Endothelial cell of umbilical vein (primary cell): ENCODE measurements around the gene SLC51B. TPM values are rescaled to one million over a fixed set of nuclear protein-coding genes. Genes with fewer than 3 reads are reported as not detected.
A peak's percentile ranks its signal among the peaks of the same experiment; 100 is the strongest.
"Not testable (repeated sequence)": the region's sequence is repeated elsewhere in the genome, so short reads cannot be mapped to it uniquely, and the experiment has no call there.

ENCODE experiments used
- BruUV-seq: library from RNA; stranded (reverse); fragments of 400-500 nt; replicated peaks from 2 replicates; lab custom pipeline; 2021; lab: Mats Ljungman, UMichigan
- CTCF ChIA-PET: fragments of 300-600, 350-600 bp; sonication (Branson Sonifier 250); formaldehyde crosslinking; loops from one replicate; lab custom pipeline; 2021; ENCODE audit warnings: antibody characterized with exemption, inconsistent platforms; lab: Charles Lee
- POLR2A ChIA-PET: fragments of 300-600, 350-600 bp; sonication (Branson Sonifier 250); formaldehyde crosslinking; loops from one replicate; lab custom pipeline; 2021; ENCODE audit warnings: antibody characterized with exemption, inconsistent platforms; lab: Charles Lee
- DNase-seq: peaks from one replicate; pipeline ENCODE4 v3.0.0-alpha.2; 2011; ENCODE audit warnings: low read depth, low spot score
- FAIRE-seq: peaks from 2 replicates; lab custom pipeline; 2011; peaks lifted over from hg19 to GRCh38; lab: Jason Lieb, UNC
- H2AFZ ChIP-seq: 2 replicates; pipeline ENCODE4 v1.6.0; 2012; ENCODE audit warnings: low read depth, low read length, control low read depth, inconsistent platforms
- H3K27ac ChIP-seq: 2 replicates; pipeline ENCODE4 v1.5.1; 2011; ENCODE audit warnings: low read depth, mild to moderate bottlenecking, control low read depth, low read length, moderate library complexity; ENCODE audit not compliant: insufficient read depth
- H3K27me3 ChIP-seq, 2 experiments: 2 replicates each; pipeline versions ENCODE4 v1.6.0 to v1.6.1; 2011; ENCODE audit warnings: low read length in 2 of 2, mixed read lengths in 1 of 2; ENCODE audit not compliant: control insufficient read depth in 2 of 2, insufficient read depth in 2 of 2
- H3K36me3 ChIP-seq, 2 experiments: 2 replicates in 1 of 2; 3 replicates in 1 of 2; pipeline ENCODE4 v1.5.1; 2011; ENCODE audit warnings: low read length in 2 of 2, mild to moderate bottlenecking in 1 of 2, moderate library complexity in 1 of 2; ENCODE audit not compliant: control insufficient read depth in 2 of 2, insufficient read depth in 2 of 2; ENCODE audit errors: extremely low read depth in 1 of 2
- H3K4me1 ChIP-seq: 3 replicates; pipeline ENCODE4 v1.5.1; 2011; ENCODE audit warnings: mild to moderate bottlenecking, low read length; ENCODE audit not compliant: control insufficient read depth, insufficient read depth; ENCODE audit errors: extremely low read depth
- H3K4me2 ChIP-seq: 2 replicates; pipeline ENCODE4 v1.6.1; 2011; ENCODE audit warnings: low read length, control low read depth, mixed read lengths; ENCODE audit not compliant: insufficient read depth
- H3K4me3 ChIP-seq, 3 experiments: fragments of 200-600 bp in 1 of 3; sonication (generic), shearing (Covaris generic) in 1 of 3; replicated peaks in 1 of 3; 2 replicates each; pipeline ENCODE4 v1.5.1; 2011 to 2016; ENCODE audit warnings: control low read depth in 3 of 3, low read length in 3 of 3, mild to moderate bottlenecking in 2 of 3, inconsistent platforms in 1 of 3, low read depth in 1 of 3, moderate library complexity in 1 of 3; ENCODE audit not compliant: insufficient read depth in 1 of 3
- H3K79me2 ChIP-seq: 2 replicates; pipeline ENCODE4 v1.6.0; 2012; ENCODE audit warnings: low read length, inconsistent platforms; ENCODE audit not compliant: control insufficient read depth, insufficient read depth
- H3K9ac ChIP-seq: replicated peaks from 2 replicates; pipeline ENCODE3; 2011; ENCODE audit warnings: low read length, control low read depth; ENCODE audit not compliant: insufficient read depth; ENCODE audit errors: extremely low read depth
- H3K9me1 ChIP-seq: replicated peaks from 3 replicates; pipeline ENCODE4 v1.6.0; 2011; ENCODE audit warnings: mild to moderate bottlenecking, low read length; ENCODE audit not compliant: control insufficient read depth, insufficient read depth; ENCODE audit errors: extremely low read depth
- H3K9me3 ChIP-seq: replicated peaks from 2 replicates; pipeline ENCODE4 v1.5.1; 2012; ENCODE audit warnings: low read length, inconsistent platforms; ENCODE audit not compliant: control insufficient read depth, insufficient read depth
- H4K20me1 ChIP-seq: replicated peaks from 2 replicates; pipeline ENCODE3; 2011; ENCODE audit warnings: mild to moderate bottlenecking, low read length; ENCODE audit not compliant: control insufficient read depth, insufficient read depth; ENCODE audit errors: extremely low read depth
- EZH2 ChIP-seq: IDR thresholded peaks from 2 replicates; pipeline ENCODE4 v1.6.1; 2012; ENCODE audit warnings: borderline replicate concordance, low read depth, mild to moderate bottlenecking, moderate library complexity, low read length, inconsistent platforms; ENCODE audit not compliant: severe bottlenecking
- FOS ChIP-seq: IDR thresholded peaks from 2 replicates; pipeline ENCODE4 v1.6.1; 2011; ENCODE audit warnings: mild to moderate bottlenecking, low read length, moderate library complexity, borderline replicate concordance; ENCODE audit not compliant: insufficient read depth
- GATA2 ChIP-seq: IDR thresholded peaks from 2 replicates; pipeline ENCODE4 v1.7.0; 2011; ENCODE audit warnings: low read depth, mild to moderate bottlenecking, moderate library complexity, mixed read lengths, low read length; ENCODE audit not compliant: insufficient read length, insufficient read depth
- JUN ChIP-seq: IDR thresholded peaks from 2 replicates; pipeline ENCODE4 v1.6.1; 2011; ENCODE audit warnings: borderline replicate concordance, low read depth; ENCODE audit not compliant: insufficient read length, insufficient read depth
- MYC ChIP-seq: IDR thresholded peaks from one replicate; pipeline ENCODE4 v1.6.1; 2011; ENCODE audit warnings: mild to moderate bottlenecking, low read depth, low read length
- POLR2A ChIP-seq: IDR thresholded peaks from 2 replicates; pipeline ENCODE4 v1.6.1; 2012; ENCODE audit warnings: low read depth, mild to moderate bottlenecking, control low read depth, low read length
- POLR2AphosphoS5 ChIP-seq: IDR thresholded peaks from 2 replicates; pipeline ENCODE4 v1.6.1; 2012; ENCODE audit warnings: low read depth, mild to moderate bottlenecking, control low read depth, low read length, moderate library complexity; ENCODE audit not compliant: insufficient read depth
- dilution Hi-C: fragments of 300-500 bp; cut with MboI; formaldehyde crosslinking; loops from one replicate; pipeline ENCODE4 v1.15.0; 2019; ENCODE audit warnings: low sequenced_read_pairs; ENCODE audit not compliant: extremely low pct_ligation_motif_present
- intact Hi-C: fragments of 100-400 bp; cut with micrococcal nuclease; formaldehyde crosslinking; loops from one replicate; pipeline ENCODE4 v1.10.0; 2022
- polyA plus RNA-seq, 4 experiments: library from polyadenylated mRNA; depleted of rRNA in 3 of 4; stranded (reverse) in 3 of 4; unstranded in 1 of 4; fragments of >200 nt; gene quantifications; 2 replicates each; pipeline versions ENCODE4 v1.2.1 to v1.2.3, GENCODE V29; 2011 to 2012; ENCODE audit warnings: missing spikeins in 1 of 4
- total RNA-seq: library from RNA; stranded (reverse); gene quantifications from 2 replicates; pipeline ENCODE4 v1.2.3, GENCODE V29; 2021
- TF ChIP-seq, protein P1 (sequence below): IDR thresholded peaks from 2 replicates; pipeline ENCODE4 v1.6.1; 2011; ENCODE audit not compliant: insufficient read depth, insufficient read length
- TF ChIP-seq, protein P2 (sequence below), 2 donors: IDR thresholded peaks; 1 replicate in 1 of 2; 2 replicates in 1 of 2; pipeline ENCODE4 v1.5.1; 2011; ENCODE audit warnings: low read length in 2 of 2, mild to moderate bottlenecking in 2 of 2, moderate library complexity in 2 of 2, control low read depth in 1 of 2, inconsistent platforms in 1 of 2, low read depth in 1 of 2; ENCODE audit not compliant: insufficient read depth in 1 of 2; ENCODE audit errors: extremely low read depth in 1 of 2

SLC51B gene
- total and polyA plus RNA-seq, 2 donors (not counting 3 experiments of a cell fraction or from before 2014, with no cell fraction given) = not detected

DNA sequence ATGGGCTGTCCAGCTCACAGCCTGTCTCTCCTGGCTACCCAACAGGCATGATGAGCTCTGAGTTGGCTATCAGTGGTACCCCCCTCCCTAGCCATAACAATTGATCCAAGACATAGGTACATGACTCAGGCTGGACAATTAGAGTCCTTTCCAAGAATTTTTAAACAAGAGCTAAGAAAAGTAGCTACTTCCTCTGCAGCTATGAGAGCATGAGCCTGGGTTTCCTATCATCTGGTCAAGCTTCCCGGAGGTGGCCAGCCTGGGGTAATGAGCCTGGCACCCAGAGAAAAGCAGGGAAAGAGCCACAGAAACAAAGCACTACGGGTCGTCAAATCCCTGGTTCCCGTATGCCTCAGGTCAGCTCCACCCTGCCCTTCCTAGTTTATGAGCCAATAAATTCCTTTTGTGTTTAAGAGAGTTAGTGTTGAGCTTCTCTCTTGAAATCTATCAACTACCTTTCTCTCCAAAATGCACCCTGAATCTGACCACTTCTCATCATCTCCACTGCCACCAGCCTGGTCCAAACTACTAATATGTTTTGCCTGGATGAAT lies 2.3 kb upstream of the SLC51B start:
- intact Hi-C loops (no loop called here), dilution Hi-C loops (no loop called here)
- Histone ChIP-seq H3K27ac (no peak overlapping the region), H3K4me3 (no peak overlapping the region), H4K20me1 (no peaks in the 10 kb centered on the region), H3K9ac (no peak overlapping the region), H3K79me2 (no peaks in the 10 kb centered on the region), H3K27me3 (no peaks in the 10 kb centered on the region), H3K4me2 (no peak overlapping the region), H3K4me1 (no peaks in the 10 kb centered on the region), H3K9me1 (no peaks in the 10 kb centered on the region), H3K9me3 (no peaks in the 10 kb centered on the region), H2AFZ (peak overlapping the region; percentile 16), H3K36me3 (no peaks in the 10 kb centered on the region)
- peak; percentile 59 for FAIRE-seq
- no TSS peak for BruUV-seq
- ChIA-PET CTCF (interaction anchor here (0.7 to 2.4 kb wide), 14 partner anchors 8 to 255 kb away, joined by 3 to 16 read pairs (median 4); no protein-coding TSS in a partner anchor), POLR2A (no interaction called here)
- DNase-seq = no peak
- TF ChIP-seq JUN (no peak), MYC (no peak), POLR2A (no peak), POLR2AphosphoS5 (no peak), EZH2 (no peak), GATA2 (no peak), FOS (no peak)
- TF ChIP-seq, protein P1, sequence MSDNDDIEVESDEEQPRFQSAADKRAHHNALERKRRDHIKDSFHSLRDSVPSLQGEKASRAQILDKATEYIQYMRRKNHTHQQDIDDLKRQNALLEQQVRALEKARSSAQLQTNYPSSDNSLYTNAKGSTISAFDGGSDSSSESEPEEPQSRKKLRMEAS = no peak
- TF ChIP-seq, protein P2, sequence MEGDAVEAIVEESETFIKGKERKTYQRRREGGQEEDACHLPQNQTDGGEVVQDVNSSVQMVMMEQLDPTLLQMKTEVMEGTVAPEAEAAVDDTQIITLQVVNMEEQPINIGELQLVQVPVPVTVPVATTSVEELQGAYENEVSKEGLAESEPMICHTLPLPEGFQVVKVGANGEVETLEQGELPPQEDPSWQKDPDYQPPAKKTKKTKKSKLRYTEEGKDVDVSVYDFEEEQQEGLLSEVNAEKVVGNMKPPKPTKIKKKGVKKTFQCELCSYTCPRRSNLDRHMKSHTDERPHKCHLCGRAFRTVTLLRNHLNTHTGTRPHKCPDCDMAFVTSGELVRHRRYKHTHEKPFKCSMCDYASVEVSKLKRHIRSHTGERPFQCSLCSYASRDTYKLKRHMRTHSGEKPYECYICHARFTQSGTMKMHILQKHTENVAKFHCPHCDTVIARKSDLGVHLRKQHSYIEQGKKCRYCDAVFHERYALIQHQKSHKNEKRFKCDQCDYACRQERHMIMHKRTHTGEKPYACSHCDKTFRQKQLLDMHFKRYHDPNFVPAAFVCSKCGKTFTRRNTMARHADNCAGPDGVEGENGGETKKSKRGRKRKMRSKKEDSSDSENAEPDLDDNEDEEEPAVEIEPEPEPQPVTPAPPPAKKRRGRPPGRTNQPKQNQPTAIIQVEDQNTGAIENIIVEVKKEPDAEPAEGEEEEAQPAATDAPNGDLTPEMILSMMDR (IDR thresholded peaks at IDR 0.05; ENCODE audit: extremely low read depth in 1 of 2, insufficient read depth in 1 of 2, low read depth in 1 of 2, low read length in 2 of 2) = no peak

DNA sequence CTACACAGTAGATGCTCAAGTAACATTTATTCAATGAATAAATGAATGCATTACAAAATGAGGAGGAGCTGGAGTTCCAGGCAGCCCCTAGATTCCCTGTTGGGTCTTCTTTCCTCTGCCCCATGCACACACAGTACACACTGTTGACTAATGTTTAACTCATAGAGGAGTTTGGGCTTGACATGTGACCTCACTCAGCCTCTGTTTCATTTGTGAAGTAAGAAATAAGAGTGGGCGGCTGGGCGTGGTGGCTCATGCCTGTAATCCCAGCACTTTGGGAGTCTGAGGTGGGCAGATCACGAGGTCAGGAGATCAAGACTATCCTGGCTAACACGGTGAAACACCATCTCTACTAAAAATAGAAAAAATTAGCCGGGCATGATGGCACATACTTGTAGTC lies 969 bp upstream of the SLC51B start:
- DNase-seq, H3K36me3 ChIP-seq, CTCF ChIA-PET, H3K27ac ChIP-seq, BruUV-seq, H3K4me3 ChIP-seq, dilution Hi-C loops, H3K79me2 ChIP-seq, H3K9me1 ChIP-seq, POLR2A ChIA-PET, FAIRE-seq, H3K9me3 ChIP-seq, H4K20me1 ChIP-seq, H3K27me3 ChIP-seq, H3K4me1 ChIP-seq, intact Hi-C loops, H3K9ac ChIP-seq, H2AFZ ChIP-seq, H3K4me2 ChIP-seq: not testable (repeated sequence)
